Eye (tissue), 1 donor: ENCODE measurements around the gene IMP4.
A peak's percentile ranks its signal among the peaks of the same experiment; 100 is the strongest.
"Not testable (repeated sequence)": the region's sequence is repeated elsewhere in the genome, so short reads cannot be mapped to it uniquely, and the experiment has no call there.

ENCODE experiments used
- DNase-seq: peaks from one replicate; pipeline ENCODE4 v3.0.0-alpha.2; 2015

The IMP4 gene

GRCh38 chr2:130342533-130343275 lies at the start of gene IMP4:
IMP4 (plus strand) TSS chr2:130342897; CDS start chr2:130342933, 36 bp downstream.
- DNase-seq, result peak; percentile 100

DNA sequence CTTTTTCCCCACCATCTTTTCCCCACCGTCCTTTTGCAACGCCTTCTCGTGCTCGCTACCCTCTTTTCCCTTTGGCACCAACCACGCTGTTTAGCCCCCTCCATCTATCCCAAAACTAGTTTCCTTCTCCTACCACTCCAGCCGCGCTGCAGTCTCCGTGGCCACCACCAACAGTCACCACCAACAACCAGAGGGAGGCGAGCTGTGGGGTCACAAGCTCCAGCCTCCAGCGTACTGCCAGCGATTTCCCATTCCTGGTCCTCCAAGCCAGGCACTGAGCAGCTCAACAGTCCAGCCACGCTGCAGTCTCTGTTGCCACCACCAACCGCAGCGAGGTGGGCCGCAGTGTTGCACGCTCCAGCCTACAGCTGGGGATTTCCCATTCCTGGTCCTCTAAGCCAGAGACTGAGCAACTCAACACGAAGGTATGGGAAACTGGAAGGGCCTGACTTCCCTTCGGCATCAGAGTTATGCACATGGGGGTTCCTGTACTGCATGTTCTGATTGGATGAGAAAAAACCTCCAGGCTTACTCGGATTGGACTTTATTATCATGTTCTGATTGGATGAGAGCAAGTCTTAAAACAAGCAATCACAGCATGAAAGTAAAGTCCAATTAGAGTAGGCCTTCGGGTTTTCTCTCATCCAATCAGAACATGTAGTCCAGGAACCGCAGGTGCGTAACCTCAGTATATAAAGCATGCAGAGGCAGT lies 42.3 kb upstream of the IMP4 start:
- no peak for DNase-seq

DNA sequence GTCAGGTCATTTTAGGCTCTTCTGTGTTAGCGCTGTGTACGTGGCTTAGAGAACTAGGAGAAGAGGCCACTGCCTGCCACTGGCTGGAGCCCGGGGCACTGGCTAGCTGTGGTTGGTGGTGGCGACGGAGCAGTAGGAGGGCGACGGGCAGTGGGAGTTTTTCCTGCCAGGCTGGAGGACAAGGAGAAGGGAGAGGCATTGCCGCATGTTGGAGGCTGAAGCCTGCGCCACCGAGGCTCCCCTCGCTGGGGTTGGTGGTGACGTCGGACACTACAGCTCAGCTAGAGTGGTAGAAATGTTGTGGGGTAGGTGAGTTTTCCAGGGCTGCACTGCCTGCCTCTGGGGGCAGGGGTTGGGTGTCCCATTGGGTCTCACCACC lies 41.7 kb upstream of the IMP4 start:
- no peak for DNase-seq

DNA sequence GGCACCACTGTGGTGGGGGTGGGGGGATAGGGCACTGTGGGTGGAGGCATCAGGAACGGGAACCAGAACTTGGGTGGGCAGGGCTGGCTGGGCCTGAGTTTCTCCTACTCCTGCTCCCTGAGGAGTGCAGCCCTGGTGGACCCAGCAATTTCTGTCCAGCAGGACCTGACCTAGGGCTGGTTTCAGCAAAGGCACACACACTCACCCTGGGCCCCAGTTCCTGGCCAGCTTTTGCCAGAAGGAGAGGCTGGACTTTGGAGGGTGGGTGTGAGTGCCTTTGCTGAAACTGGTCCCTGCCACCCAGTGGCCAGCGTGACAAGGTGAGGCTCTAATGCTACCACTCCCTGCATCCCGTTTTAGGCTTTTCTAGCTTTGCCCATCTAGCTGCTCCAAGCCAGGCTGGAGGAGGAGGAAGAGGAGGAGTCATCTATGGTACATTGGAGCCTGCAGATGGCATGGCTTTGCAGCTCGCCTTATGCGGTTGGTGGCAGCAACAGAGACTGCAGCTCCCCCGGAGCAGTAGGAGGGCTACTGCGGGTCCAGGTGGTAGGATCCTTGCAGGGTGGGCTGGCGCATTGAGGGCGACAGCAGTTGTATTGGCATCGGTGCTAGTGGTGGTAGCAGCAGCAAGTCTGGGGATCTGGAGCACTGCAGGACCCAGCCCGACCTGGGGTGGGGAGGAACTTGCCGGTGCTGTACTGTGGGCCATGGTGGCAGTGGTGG lies 40.4 kb upstream of the IMP4 start:
- DNase-seq, result no peak

DNA sequence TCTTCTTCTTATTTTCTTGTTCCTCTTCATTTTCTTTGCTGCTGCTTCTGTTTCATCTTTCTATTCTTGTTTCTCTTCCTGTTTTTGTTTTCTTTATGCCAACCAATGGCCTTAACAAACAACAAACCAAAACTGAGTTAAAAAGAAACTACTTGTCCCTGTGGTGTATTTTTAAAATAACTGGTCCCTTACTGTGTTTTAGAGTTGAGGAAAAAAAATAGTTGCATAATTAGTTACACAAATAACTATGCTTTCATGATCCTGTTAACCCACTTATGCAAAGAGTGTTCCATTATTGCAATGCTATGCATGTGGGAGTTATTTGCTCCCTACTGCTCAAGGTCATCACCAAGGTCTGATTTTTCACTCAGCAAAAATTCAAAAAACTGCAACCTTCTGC lies 39.5 kb upstream of the IMP4 start:
- DNase-seq, result no peak

GRCh38 chr2:130304726-130305125 lies 38.0 kb upstream of the IMP4 start:
- no peak for DNase-seq

DNA sequence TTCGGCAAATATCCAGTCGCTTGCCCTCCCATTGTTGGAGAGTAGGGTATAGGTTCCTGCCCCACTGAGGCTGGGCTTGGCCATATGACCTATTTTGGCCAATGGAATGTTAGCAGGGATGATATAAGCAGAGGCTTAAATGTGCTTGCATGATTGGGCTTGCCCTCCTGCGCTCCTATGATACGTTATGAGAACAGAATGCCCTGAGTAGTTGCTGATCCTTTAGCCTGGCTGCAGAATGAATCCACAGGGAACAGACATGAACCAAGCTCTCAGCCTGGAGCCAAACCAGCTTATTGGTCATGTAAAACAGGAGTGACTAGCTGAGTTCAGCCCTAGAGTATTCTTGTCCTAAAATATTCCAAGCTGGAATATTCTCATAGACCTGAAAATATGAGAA lies 34.8 kb upstream of the IMP4 start:
- DNase-seq, result no peak

DNA sequence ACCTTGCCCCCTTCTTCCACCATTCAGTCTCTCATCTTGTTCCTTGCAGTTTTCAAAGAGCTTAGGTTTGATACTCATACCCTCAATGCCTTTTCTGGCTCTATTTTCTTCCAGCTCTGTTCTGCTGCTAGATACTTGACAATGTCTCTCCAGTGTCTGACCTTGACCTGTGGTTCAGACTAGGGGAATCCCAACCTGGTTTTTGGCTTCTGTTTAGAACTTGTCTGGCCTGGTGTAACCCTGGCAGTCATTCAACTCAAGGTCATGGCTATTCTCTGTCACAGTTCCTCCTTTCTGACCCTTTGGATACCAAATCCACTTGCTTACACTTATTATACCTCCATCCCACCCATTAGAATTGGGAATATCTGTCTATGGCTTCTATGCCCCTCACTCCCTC lies 31.8 kb upstream of the IMP4 start:
- no peak for DNase-seq

GRCh38 chr2:130313812-130314334 lies 28.8 kb upstream of the IMP4 start:
- no peak for DNase-seq

DNA sequence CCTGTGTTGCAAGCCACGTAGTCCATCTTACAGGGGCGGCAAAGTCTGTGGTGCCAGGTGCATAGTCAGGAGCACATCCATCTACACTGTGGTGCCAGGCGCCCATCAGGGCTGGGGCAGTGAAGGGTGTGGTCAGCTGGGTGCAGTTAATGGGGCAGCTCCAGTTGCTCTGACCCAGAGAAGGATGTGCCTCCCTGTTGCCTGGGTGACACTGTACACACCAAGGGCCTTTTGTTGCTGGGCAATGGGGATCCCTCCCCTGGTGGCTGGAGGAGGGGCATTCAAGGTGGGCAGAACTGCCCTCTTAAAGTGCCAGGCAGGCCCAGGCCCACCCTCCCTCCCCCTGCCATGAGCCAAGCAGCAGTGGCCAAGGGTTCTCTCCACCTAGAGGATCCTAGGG lies 28.3 kb upstream of the IMP4 start:
- DNase-seq, result no peak

GRCh38 chr2:130316596-130316995 lies 26.1 kb upstream of the IMP4 start:
- DNase-seq, result no peak

DNA sequence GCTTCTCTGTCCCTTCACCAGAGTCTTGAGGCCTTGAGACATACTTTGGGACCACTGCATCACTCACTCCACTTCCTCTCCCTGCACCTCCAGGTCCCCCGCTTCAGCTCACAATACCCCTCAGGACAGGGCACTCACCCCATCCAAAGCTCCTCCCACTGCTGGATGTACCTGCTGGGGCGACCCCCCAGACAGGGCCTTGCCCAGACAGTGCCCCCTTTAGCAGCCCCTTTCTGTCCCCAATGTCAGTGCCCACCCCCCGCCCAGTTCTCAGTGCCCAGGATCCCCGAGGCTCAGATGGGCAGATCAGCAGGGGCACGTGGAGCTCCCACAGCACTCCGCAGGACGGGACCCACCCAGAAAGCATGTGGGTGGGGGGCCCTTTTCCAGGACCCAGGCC lies 23.8 kb upstream of the IMP4 start:
- DNase-seq, result no peak

- no peak for DNase-seq
Measured at GRCh38 chr2:130319536-130319935, 23.2 kb upstream of the IMP4 start.

DNA sequence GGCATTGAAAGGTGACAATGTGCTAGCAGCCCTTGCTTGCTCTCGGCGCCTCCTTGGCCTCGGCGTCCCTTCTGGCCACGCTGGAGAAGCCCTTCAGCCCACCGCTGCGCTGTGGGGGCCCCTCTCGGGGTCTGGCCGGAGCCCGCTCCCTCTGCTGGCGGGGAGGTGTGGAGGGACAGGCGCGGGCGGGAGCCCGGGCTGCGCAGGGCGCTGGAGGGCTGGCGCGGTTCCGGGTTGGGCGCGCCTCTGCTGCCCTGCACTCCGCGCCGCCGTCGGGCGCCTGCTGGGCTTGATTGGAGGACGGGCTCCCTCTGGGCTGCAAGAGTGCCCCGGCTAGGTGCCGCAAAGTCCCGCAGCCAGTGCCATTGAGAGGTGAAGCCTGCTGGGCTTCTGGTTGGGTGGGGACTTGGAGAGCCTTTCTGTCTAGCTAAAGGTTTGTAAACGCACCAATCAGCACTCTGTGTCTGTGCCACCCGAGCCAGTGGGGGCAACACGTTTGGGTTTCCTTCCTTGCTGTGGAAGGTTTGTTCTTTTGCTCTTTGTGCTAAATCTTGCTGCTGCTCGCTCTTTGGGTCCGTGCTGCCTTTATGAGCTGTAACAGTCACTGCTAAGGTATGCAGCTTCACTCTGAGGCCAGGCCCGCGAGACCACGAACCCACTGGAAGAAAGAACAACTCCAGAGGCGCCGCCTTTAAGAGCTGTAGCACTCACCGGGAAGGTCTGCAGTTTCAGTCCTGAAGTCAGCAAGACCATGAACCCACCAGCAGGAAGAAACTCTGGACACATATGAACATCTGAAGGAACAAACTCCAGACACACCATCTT lies 14.8 kb upstream of the IMP4 start:
- no peak for DNase-seq

DNA sequence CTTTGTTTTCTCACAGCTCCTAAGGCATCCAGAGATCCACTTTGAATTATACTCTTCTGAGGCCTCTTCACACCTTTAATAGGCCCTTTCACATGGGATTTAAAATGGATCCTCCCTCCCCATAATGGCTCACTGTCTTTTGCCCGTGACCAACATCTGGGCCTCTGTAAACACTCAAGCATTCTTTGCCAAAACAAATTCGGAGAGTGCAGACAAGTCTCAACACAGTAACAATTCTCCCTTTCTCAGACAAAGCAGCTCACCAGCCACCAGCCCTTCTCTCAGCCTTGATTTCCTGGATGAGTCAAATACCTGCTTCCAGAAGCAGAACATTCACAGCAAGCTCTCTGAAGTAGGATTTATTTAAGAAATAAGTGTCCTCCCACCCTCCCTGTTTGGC lies 14.0 kb upstream of the IMP4 start:
- DNase-seq, result no peak

GRCh38 chr2:130332271-130333073 lies 10.2 kb upstream of the IMP4 start:
- DNase-seq, result peak; percentile 91

DNA sequence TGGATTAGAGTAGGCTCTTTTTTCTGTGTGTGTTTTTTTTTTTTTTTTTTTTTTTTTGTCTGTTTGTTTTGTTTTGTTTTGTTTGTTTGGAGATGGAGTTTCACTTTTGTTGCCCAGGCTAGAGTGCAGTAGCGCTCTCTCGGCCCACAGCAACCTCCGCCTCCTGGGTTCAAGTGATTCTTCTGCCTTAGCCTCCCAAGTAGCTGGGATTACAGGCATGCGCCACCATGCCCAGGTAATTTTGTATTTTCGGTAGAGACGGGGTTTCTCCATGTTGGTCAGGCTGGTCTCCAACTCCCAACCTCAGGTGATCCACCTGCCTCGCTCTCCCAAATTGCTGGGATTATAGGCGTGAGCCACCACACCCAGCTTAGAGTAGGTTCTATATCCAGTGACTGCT lies 9.4 kb upstream of the IMP4 start:
- DNase-seq, result not testable (repeated sequence)

DNA sequence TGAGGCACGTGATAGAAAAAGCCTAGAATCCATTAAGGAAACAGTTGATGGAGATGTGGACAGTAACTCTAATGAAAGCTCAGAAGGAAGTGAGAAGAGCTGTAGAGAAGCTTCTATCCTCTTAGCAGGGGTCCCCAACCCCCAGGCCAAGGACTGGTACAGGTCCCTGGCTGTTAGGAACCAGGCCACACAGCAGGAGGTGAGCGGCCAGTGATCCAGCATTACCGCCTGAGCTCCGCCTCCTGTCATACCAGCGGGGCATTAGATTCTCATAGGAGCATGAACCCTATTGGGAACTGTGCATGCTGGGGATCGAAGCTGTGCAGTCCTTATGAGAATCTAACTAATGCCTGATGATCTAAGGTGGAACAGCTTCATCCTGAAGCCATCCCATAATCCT lies 8.7 kb upstream of the IMP4 start:
- DNase-seq, result peak; percentile 22

DNA sequence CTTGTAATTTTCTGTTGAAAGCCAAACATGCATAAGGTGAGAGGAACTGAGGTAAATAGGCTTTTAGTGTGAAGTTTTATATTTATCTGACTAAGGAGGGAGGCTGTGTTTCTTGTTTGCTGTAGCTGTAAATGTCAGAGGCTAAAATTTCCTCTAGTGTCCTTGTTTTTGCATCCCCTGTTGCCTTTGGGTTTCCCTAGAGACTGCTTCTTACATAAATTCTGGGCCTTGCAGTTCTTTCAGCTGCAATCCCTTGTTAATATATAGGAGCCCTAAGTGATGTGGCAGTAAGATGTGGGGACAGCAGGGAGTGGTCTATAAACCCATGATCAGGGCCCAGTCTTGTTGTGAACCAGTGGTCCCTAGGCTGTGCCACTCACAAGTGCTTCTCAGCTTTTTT lies 7.5 kb upstream of the IMP4 start:
- DNase-seq, result no peak

GRCh38 chr2:130336150-130336876 lies 6.4 kb upstream of the IMP4 start:
- DNase-seq, result no peak
